T-helper 9 cell (primary cell): ENCODE measurements around the gene SORCS3.

ENCODE experiments used
- DNase-seq: peaks from one replicate; pipeline ENCODE4 v3.0.0-alpha.2; 2020

Gene SORCS3

DNA sequence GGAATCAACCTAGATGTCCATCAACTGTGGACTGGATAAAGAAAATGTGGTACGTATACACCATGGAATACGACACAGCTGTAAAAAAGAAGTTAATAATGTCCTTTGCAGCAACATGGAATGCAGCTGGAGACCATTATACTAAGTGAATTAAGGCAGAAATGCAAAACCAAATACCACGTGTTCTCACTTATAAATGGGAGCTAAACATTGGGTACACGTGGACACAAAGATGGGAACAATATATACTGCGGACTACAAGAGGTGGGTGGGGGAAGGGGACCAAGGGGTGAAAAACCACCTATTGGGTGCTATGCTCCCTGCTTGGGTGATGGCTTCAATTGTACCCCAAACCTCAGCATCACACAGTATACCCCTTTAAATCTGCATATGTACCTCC is 385.5 kb downstream of the SORCS3 start:
- no peak for DNase-seq

DNA sequence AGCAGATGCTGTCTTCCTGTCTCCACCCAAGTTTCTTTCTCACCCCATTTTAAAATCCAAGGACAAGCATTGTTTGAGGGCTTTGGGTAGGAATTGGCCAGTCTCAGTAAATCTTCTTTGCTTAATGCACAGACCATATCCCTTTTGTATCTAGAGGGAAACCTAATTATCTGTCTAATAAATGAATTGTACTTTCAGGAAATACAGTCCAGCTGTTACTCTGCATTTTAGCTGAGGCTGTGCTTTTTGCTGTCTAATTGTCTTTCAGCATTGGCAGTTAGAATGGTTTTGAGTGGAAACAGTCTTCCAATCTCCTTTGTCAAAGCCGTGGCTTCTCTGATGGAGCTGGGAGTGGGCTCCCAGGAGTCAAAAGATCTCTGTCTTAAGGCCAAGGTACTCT is 388.2 kb downstream of the SORCS3 start:
- no peak for DNase-seq

DNA sequence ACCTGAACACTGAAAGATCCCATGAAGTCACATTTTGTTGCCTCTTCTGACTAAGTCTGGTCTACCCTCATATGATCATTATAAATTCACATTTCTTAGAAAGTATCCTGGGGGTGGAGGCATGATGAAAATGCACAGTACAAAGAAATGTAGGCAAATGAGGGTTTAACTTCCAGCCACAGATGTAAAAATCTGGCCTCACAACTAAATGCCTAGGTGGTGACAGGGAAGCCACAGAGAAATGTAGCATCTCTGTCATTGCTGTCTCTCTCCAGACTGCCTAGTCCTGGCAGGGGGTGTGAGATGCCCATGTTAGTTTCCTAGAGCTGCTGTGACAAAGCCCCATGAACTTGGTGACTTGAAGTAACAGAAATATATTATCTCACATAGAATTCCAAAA is 395.9 kb downstream of the SORCS3 start:
- no peak for DNase-seq

DNA sequence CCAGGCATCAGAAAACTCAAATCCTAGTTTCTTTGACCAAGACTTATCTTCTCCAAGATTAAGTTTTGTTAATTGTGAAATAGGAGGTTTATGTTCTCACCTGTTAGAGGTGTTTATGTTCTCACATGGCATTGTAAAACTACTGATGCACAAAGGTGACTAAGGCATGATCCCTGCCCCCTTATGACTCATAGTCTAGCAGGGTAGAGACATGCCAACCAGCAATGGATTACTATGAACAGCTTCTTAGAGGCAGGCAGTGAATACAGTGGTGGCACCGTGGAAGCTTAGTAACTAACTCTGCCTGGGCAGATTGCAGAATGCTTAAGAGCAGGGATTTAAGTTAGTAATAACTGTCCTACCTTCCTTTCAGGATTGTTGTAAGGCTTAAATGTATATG is 400.9 kb downstream of the SORCS3 start:
- DNase-seq: no peak

DNA sequence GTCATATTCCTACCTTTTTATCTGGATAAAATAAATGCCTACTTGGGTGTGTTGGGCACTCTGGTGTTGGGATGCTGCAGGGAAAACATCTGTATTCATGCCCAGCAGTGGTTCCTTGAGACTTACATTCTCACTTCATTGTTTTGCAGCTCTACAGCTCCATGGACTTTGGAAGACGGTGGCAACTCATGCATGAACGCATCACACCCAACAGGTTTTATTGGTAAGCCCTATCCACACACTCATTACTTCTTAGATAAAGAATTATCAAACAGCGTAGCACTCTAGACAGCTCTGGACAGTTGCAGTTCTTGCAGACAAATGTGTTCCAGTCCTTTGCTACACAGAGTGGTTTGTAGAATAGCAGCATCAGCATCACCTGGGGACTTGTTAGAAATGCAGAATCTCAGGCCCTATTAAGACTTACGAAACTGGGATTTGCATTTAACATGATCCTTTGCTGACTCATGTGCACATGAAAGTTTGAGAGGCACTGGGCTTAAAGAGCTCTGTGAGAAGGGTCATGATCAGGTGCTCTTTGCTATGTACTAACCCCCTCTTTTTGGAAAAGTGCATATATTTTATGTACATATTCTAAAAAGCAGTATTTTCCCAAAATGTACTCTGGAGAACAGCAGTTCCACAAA is 401.9 kb downstream of the SORCS3 start:
- no peak for DNase-seq

DNA sequence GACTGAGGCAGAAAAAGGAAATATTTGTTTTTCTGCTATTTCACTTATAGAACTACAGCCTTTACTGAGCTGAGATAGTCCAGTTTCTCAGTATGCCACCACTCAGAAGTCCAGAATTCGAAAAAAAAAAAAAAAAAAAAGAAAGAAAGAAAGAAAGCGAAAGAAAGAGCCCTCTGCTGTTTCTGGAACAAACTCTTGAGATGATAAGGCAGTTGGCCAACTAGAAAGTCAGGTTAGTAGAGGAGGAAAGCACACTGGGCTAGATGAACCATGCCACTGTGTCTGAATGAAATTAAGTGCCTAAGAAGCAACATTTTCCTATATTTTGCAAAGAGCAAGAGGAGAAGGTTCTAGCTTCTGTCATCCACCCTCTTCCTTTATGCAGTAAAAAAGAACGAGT is 403.8 kb downstream of the SORCS3 start:
- no peak for DNase-seq

DNA sequence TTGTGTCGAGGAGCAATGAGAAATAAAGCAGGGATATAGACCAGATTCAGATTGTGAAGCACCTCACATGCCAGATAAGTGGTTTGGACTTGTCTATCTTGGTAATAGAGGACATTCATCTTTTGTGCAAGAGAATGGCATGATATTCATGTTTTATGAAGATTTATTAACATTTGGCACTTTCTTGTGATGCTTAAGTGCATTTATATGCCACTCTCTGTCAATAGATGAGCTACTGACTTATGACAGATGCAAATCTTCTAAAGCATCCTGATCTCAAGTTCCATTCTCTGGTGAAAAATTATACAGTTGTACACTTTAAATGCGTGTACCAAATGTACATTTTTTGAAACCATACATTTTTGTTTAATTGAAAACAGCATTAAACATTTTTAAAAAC is 415.3 kb downstream of the SORCS3 start:
- DNase-seq: no peak

DNA sequence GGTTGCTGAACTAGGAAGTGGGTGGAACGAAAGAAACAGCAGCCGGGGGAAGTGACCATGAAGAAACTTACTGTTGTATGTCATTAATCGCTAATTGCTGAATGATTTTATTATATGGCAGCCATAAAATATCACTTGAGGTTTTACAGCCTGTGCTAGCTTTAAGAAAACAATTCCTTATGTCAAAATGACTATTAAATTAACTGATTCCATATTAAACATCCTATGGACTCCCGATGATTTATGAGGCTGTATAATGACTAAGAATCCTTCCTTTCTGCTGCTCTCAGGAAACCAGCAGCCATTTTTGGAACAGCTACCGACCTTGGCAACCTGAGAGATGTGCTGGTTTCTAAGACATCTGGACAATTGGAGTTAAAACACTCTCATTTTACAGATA is 421.9 kb downstream of the SORCS3 start:
- no peak for DNase-seq

DNA sequence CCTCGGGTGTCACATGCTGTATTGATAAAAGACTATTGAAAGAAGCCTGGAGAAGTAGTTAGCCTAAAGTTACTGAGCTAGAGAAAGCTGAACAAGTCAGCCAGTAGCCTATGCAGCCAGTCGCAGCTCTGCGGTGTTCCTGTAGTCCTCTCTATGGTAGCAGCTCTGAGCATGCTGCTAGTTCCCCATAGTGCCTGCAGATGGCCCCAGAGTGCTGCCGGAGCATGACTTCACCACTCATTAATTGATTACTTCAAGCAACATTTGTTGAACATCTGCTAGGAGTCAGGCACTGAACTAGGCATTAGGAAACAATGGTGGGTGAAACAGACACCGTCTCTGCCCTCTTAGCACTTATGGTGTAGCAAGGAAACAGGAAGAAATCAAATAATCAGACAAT is 422.7 kb downstream of the SORCS3 start:
- DNase-seq: no peak

DNA sequence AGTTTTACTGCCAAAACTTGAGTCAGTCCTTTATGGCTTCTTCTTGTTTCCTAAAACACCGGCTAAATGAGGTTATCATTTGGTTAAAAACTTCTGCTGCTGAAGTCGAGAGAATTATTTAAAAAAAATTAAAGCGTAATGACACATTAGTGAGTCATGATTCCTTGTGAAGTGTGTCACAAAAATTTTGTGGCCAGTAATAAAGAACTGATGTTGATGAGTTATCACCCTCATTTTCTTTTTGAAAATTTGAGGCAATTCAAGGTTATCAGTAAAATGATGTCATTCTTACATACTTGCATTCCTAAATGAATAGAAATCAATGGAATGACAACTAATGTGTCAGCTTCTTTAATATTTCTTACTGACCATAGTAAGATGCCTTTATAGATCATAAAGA is 427.4 kb downstream of the SORCS3 start:
- DNase-seq: no peak

DNA sequence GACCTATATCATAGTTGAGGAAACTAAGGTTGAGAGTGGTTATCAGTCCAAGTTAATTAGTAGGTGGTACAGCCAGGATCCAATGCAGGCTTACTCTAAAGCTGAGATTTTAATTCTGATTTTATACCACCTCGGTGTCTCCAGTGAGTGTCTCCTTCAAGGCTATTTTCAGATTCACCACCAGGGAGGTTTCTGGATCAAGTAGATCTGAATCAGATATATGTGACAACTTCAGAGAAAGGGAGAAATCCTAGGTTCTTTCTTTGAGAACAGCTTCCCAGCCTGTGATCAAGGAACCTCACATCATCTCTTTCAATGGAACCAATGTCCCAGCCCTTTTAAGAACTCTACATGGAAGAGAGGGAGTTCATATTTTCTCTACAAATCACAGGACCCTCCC is 429.2 kb downstream of the SORCS3 start:
- no peak for DNase-seq

DNA sequence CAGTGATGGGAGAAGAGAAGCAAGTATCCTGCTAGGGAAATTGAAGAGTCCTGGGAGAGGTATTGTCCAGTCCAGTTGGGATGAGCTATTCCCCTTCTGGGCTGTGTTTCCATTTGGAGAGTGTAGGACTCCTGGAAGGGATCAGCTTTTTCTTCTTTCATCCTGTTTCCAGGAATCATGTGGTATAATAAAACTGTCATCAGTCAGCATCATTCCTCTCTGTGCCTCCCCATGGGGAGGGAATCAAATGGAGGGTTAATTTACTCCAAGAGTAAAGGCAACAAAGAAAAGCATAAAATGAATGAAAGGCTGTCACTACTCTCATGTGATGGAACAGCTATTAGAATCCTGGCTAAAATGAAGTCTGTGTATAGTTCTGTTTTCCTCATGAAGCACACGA is 429.9 kb downstream of the SORCS3 start:
- DNase-seq: no peak

DNA sequence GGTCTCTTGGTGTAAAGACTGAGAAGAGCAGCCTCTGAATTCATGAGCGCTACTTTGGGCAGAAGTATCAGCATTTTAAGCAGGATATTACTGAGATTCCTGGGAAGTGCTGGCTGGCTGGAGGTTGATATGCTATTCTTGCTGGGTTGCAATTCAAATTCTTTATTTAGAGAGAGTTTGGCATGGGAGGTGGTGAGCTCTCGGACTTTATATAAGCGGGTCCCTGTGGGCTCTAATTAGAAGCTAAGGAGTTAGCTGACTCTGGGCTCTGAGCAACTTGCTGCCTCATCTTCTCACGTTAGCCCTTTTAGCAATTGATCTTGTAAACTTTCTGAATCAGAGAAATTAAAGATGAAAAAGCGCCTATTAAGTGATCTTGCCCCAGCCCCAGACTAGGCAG is 430.9 kb downstream of the SORCS3 start:
- DNase-seq: no peak

DNA sequence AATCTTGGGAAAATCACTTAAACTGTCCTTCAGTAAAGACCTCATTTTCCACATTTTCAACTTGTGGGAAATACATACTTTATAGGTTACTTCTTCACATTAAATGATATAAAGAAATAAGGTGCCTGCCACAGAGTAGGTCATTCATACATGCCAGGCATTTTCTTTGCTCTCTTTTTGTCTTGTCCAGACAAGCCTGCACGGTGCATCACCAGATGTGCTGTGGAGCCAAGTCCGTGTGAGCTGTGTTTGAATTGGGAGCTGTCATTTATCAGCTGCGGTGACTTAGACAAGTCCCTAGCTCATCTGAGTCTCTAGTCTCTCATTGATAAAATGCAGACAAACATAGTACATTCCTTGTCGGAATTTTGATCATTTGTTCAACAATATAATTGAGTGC is 432.9 kb downstream of the SORCS3 start:
- no peak for DNase-seq

DNA sequence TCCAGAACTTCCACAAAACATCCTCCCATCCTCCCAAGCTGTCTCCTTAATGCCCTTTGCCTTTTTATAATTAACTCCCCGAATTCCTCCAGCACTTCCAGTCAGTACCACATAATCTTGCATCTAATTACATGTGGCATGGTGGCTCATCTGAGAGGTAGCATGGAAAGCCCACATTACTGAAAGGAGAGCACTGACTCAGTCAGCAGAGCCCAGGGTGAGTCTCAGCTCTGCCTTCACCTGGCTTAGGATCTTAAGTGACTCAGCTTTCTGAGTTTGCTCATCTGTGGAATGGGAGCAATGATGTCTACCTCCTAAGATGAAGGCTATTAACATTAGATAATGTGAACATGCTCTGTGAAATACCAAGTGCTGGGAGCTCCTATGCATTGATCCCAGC is 433.9 kb downstream of the SORCS3 start:
- no peak for DNase-seq

DNA sequence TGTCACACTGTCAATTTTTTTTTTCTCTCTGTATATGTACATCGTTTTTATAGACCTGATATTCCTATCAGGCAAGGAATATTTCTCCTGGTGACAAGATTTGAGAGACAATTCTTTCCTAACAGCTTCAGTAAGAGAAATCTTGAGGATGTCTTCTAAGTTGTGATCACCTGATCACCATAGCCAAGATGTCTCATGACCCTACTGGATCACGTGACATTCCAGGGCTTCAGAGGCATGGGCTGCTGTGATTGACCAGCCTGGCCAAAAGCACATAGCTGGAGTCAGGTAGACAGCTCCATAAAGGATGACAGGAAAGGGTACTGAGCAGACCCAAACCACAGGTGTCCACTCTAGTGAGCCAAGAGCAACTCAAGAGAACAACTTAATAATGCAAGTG is 444.9 kb downstream of the SORCS3 start:
- no peak for DNase-seq

DNA sequence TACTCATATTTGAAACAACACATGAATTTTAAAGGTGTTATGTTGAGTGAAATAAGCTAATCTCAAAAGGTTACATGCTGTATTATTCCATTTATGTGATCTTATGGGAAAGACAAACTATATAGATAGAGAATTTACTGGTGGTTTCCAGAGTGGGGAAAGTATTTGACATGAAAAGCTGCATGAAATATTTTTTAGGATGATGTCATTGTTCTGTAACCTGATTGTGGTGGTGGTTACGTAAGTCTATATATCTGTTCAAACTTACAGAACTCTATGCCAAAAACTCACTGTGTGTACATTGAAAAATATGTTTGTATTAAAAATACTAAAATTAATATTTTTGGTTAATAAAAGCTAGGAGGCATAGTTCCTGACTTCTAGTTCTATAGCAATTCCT is 453.0 kb downstream of the SORCS3 start:
- DNase-seq: no peak

DNA sequence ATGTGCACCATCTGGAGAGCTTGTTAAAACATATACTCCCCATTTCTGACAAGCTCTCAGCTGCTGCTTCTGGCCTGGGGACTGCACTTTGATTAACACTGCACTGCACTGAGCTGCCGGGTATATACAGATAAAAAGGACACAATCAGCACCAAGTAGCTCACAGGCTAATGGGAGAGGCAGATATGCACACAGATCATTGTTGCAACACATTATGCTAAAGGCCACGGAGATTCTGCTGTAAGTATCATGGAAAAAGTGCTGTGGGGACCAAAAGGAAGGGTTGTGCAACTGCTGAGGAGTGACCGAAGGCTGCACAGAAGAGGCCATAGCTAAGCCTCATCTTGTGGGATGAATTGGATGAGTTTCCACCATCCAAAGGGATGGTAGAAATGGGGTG is 455.2 kb downstream of the SORCS3 start:
- no peak for DNase-seq

DNA sequence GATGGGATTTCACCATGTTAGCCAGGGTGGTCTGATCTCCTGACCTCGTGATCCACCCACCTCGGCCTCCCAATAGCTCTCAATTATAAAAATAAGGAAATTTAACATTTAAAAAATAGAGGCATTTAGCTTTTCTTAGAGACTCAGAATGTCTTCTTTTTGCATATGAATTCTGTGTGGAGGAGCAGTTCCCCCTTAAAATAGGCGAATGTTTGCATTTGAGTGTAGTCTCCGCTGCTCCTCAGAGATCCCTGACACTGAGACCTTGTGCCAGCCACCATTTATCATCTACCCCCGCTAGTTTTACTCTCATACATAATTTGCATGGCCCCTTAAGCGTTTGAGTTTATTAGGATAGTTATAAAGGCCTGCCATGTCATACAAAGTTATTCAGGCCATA is 461.9 kb downstream of the SORCS3 start:
- DNase-seq: no peak

DNA sequence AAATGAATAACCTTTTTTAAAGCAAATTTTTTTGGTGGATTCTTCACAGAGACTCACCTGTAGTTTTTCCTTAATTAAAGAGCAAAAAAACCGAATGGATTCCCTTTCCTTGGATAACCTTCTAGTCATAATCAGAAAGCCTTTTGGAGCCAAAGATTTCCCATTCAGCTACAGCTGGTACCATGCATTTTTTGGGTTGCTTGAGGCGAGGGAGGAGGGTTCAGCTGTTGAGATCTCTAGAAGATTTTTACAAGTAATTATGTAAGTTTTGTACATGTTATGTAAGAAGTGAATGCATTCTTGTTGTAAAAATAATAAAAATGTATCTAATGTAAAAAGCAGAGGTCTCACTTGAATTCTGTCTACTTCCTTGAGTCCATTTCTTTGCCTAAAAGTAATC is 463.2 kb downstream of the SORCS3 start:
- no peak for DNase-seq

DNA sequence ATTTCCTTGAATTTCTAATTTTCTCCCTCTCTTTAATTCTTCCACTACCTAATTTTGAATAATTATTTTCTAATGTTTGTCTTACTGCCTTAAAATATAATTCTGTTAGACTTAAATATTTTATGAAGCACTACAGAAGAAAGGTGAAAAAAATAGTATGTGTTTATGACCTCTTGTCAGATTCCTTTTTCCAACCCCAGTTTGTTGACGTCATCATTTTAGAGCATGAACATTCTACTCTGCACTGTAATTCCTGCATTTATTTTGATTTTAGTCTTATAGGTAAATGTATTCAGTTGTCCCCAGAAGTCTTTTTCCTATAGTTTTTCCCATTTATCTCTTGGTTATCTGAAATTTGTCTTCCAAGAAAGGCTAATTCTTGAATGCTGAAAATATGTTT is 468.1 kb downstream of the SORCS3 start:
- no peak for DNase-seq

DNA sequence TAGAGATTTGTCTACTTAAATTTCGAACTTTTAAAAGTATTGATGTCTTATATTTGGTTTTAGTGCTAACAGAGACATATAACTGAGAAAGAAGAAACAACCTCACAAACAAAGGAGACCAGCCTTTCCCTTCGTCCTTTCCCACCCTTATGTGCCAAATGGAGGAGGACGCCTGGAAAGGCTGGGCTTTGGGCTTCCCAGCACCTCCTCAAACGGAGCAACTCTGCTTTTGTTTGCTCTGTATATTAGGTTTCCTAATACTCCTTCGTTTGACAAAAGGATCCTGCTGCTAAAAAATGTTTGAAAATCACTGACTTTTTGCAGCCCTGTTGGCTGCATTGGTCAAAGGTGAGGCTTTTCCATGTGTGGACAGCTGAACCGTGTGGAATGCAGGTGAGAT is 471.8 kb downstream of the SORCS3 start:
- no peak for DNase-seq

DNA sequence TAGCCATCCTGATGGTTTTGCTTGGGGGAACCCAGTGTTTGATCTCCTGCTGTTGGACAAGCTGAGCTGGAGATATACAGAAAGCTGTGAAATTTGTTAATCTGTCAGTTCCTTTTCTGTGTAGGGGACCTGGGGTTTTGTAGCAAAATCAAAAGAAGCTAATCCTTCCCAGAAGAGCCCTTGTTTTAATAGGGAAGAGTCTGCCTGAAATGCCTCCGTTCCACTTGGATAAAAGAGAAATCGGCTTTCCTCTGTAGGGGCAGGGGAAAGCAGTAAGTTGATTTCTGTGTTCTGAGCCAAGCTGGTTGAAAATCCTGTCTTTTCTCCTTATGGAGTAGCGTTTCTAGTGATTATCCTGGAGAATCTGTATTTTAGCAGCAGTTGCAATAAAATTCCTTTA is 472.6 kb downstream of the SORCS3 start:
- DNase-seq: no peak

DNA sequence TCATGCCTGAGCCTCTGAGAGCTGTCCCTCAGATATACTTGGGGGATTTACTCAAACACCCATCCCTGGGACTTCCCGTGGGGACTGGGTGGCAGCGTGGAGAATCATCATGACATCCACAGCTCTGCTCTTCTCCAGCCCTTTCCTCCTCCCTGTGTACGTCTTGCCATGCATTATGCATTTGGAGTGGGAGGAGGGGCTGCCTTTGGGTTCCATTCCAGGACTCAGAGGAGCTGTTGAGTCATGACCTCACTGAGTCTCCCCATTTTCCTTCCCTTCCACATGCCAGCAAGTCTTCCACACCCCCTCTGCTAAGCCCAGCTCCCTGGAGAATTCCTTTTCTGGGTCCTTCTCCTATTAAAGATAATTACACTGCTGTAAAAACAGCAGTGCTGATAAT is 480.7 kb downstream of the SORCS3 start:
- no peak for DNase-seq

DNA sequence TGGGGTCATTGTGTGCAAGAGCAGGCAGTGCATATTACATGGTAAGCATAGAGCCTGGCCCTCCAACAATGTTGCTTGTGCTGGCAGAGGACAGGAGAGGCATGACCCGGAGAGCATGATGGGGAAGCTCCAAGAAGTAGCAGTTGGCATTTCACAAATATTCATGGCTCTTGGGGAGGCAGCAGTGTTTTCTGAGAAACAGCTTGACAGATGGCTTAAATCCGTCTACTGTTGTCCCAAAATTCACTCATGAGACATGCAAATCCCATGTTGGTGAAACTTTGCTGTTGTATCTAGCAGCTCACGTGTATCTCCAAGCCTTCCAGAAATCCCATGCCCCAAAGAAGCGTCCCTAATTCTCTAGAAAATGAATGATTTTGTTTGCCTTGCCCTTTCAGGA is 487.0 kb downstream of the SORCS3 start:
- DNase-seq: no peak

DNA sequence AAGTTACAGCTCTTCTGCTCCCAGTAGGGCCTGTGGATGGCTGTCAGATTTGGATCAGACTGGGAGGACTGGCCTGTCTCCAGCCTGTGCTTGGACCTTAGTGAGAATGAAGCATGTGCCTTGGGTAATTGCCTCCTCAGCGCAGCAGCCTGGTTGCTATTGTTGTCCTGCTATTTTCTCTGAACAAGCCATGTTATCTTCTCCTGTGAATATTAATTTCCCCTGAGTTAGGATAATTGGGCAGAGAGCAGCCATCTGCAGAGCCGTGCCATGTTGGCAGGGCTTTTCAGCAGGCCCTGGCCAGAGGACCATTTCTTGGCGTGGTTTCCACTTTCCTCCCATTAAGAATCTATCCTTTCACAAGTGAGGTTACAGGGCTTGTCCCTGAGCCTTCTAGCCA is 497.3 kb downstream of the SORCS3 start:
- no peak for DNase-seq
